GM21786 (cell line): ENCODE measurements around the gene NSFL1C.

Source experiments
- ATAC-seq: cut with Tn5 transposase; IDR thresholded peaks from one replicate; pipeline ENCODE4 v1.9.1; 2021; ENCODE audit not compliant: unreplicated experiment

The NSFL1C gene

GRCh38 chr20:1393507-1393882 lies 73.2 kb downstream of the NSFL1C start:
- no peak for ATAC-seq

GRCh38 chr20:1392693-1393506 lies 73.7 kb downstream of the NSFL1C start, which contains the start of gene FKBP1A:
Gene FKBP1A (minus strand): TSS chr20:1393054. CDS start chr20:1392998, 56 bp downstream.
- peak; percentile 73 for ATAC-seq

- ATAC-seq = peak; percentile 9
These were observed 74.3 kb downstream of the NSFL1C start for GRCh38 chr20:1392443-1392692.
